ENCODE data around the gene ALAS1.

DNA sequence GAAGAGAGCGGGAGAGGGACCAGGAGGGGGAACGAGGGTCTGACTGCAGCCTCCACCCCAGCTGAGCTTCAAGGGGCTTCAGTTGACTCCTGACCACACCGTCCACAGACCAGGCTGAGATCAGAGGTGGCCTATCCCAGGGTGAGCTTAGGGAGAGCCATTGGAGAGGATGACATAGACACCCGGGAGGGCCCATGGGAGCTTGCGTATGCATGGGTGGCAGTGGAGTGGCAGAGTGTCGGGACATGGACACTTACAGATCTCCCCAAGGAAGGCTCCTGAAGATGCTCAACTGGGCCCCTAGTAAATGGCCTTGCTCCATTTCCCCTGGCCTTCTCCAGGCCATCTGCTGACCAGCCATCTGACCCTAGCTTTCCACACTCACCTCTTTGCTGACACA is 12.6 kb upstream of the ALAS1 start:
- no peak for TF ChIP-seq POLR2A (IDR thresholded peaks at IDR 0.05)
- TF ChIP-seq, protein P1, sequence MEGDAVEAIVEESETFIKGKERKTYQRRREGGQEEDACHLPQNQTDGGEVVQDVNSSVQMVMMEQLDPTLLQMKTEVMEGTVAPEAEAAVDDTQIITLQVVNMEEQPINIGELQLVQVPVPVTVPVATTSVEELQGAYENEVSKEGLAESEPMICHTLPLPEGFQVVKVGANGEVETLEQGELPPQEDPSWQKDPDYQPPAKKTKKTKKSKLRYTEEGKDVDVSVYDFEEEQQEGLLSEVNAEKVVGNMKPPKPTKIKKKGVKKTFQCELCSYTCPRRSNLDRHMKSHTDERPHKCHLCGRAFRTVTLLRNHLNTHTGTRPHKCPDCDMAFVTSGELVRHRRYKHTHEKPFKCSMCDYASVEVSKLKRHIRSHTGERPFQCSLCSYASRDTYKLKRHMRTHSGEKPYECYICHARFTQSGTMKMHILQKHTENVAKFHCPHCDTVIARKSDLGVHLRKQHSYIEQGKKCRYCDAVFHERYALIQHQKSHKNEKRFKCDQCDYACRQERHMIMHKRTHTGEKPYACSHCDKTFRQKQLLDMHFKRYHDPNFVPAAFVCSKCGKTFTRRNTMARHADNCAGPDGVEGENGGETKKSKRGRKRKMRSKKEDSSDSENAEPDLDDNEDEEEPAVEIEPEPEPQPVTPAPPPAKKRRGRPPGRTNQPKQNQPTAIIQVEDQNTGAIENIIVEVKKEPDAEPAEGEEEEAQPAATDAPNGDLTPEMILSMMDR (IDR thresholded peaks at IDR 0.05): no peak

Measured in prostate gland (tissue), 2 donors.